Fibroblast of the aortic adventitia (primary cell): ENCODE data around the gene LIN28A. TPM values are rescaled to one million over a fixed set of nuclear protein-coding genes. Genes with fewer than 3 reads are reported as not detected.
A peak's percentile ranks its signal among the peaks of the same experiment; 100 is the strongest.

Experiments
- DNase-seq: peaks from one replicate; pipeline ENCODE4 v3.0.0-alpha.2; 2010; ENCODE audit warnings: low read depth
- H3K4me3 ChIP-seq: 2 replicates; pipeline ENCODE4 v1.5.1; 2011; ENCODE audit warnings: low read depth, mild to moderate bottlenecking, control low read depth, low read length, moderate library complexity
- total RNA-seq: library from RNA; depleted of rRNA; stranded (reverse); fragments of >200 nt; gene quantifications from 2 replicates; pipeline ENCODE4 v1.2.3, GENCODE V29; 2012; ENCODE audit warnings: low replicate concordance
- TF ChIP-seq, protein P1 (sequence below): IDR thresholded peaks from 2 replicates; pipeline ENCODE4 v1.5.1; 2011; ENCODE audit warnings: mild to moderate bottlenecking, low read length, control low read depth, inconsistent platforms; ENCODE audit not compliant: insufficient read depth

LIN28A gene
- total RNA-seq, 1 donor = not detected

- TF ChIP-seq, protein P1, sequence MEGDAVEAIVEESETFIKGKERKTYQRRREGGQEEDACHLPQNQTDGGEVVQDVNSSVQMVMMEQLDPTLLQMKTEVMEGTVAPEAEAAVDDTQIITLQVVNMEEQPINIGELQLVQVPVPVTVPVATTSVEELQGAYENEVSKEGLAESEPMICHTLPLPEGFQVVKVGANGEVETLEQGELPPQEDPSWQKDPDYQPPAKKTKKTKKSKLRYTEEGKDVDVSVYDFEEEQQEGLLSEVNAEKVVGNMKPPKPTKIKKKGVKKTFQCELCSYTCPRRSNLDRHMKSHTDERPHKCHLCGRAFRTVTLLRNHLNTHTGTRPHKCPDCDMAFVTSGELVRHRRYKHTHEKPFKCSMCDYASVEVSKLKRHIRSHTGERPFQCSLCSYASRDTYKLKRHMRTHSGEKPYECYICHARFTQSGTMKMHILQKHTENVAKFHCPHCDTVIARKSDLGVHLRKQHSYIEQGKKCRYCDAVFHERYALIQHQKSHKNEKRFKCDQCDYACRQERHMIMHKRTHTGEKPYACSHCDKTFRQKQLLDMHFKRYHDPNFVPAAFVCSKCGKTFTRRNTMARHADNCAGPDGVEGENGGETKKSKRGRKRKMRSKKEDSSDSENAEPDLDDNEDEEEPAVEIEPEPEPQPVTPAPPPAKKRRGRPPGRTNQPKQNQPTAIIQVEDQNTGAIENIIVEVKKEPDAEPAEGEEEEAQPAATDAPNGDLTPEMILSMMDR = no peak
- H3K4me3 ChIP-seq = peak overlapping the region; percentile 67
- no peak for DNase-seq
Measured at GRCh38 chr1:26470878-26471497, 60.4 kb downstream of the LIN28A start.

GRCh38 chr1:26471498-26472319 lies 61.1 kb downstream of the LIN28A start:
- H3K4me3 ChIP-seq = peak overlapping the region; percentile 67
- peak; percentile 73 for DNase-seq
- TF ChIP-seq, protein P1 = no peak

- peak within 1 kb of the TSS; percentile 77 for H3K4me3 ChIP-seq
- TF ChIP-seq, protein P1 = no peak
- peak; percentile 83 for DNase-seq
Measured at GRCh38 chr1:26472320-26472900, 61.8 kb downstream of the LIN28A start, which contains the start of gene HMGN2. Gene HMGN2 (plus strand): TSS chr1:26472440. CDS start chr1:26472613, 173 bp downstream.

GRCh38 chr1:26472901-26473845 lies 62.6 kb downstream of the LIN28A start:
- peak overlapping the region; percentile 77 for H3K4me3 ChIP-seq
- TF ChIP-seq, protein P1 = no peak

DNA sequence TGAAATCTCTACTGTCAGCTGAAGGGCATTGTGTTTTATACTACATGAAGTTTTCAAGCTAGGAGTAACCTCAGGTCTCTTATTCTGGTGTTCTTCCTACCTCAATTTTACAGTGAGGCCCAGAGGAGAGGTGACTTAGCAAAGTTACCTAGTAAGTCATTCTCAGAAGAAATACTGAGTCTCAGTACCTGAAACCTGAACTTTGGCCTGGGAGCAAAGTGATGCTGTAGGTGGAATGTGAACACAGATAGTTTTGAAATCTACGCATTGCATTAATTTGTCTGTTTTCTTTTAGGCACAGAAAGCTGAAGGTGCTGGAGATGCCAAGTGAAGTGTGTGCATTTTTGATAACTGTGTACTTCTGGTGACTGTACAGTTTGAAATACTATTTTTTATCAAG lies 64.2 kb downstream of the LIN28A start:
- TF ChIP-seq, protein P1 = no peak
- no peak for DNase-seq

More at GRCh38 chr1:26472901-26473845, 62.6 kb downstream of the LIN28A start:
- peak; percentile 91 for DNase-seq

GRCh38 chr1:26475989-26476388 lies 65.4 kb downstream of the LIN28A start:
- DNase-seq = no peak
- H3K4me3 ChIP-seq = no peak overlapping the region
- TF ChIP-seq, protein P1 = no peak

More for the DNA sequence above, 64.2 kb downstream of the LIN28A start:
- H3K4me3 ChIP-seq = no peak overlapping the region
